Measurements from ENCODE around the gene SIGLEC1.

Gene SIGLEC1

DNA sequence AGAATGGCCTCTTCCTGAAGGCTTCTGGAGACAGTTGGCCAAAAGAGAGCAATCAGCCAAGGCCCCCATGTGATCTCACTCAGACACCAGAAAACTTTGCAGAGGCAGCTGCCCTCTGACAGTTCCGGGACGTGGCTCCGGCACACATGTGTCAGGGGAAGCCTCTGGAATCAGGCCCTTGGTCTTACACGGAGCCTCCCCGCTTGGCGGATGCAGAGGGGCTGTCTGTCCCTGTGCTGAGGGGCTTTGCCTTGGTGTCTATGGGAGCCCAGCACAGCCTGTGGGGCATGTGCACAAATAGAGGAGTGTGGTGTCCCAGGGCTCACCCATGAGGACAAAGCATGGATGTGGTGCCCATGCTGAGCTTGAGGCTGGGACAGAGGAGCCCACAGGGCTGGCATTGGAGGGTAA, 13.8 kb downstream of the SIGLEC1 start:
- DNase-seq = no peak

GRCh38 chr20:3697588-3698305, 14.7 kb downstream of the SIGLEC1 start:
- no peak for DNase-seq

GRCh38 chr20:3696745-3697587, 15.4 kb downstream of the SIGLEC1 start:
- no peak for DNase-seq

- peak; percentile 50 to 66 (median 55) for DNase-seq
These were observed 16.2 kb downstream of the SIGLEC1 start for GRCh38 chr20:3696200-3696599.

GRCh38 chr20:3694864-3695263, 17.5 kb downstream of the SIGLEC1 start:
- DNase-seq = no peak

DNA sequence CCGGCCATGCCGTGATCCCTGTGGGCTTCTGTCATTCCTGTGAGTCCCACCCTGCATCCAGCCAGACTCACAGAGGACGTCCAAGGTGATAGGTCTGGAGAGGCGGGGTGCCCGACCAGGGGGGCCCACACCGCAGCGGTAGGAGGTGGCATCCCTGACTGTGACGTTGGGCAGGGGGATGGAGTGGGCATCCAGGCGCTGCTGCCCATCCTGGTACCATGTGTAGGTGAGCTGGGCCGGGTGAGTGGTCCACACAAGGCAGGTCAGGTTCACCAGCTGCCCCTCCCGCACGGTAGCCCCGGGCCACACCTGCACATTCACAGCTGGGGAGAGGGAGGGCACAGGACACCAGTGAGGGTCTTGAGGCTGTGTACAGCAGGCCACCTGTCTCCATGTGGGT, 19.0 kb downstream of the SIGLEC1 start:
- no peak for DNase-seq

- no peak for DNase-seq
These were observed 19.6 kb downstream of the SIGLEC1 start for GRCh38 chr20:3692706-3693294.

GRCh38 chr20:3691897-3692296, 20.5 kb downstream of the SIGLEC1 start:
- no peak for DNase-seq

- DNase-seq = no peak
These were observed 21.1 kb downstream of the SIGLEC1 start for GRCh38 chr20:3691306-3691705.

GRCh38 chr20:3690413-3690812, 22.0 kb downstream of the SIGLEC1 start:
- no peak for DNase-seq

GRCh38 chr20:3689978-3690377, 22.4 kb downstream of the SIGLEC1 start:
- no peak for DNase-seq

- peak in 2 of 3 donors; percentile 32 to 41 for DNase-seq
These were observed 24.7 kb downstream of the SIGLEC1 start for GRCh38 chr20:3687655-3688054.

GRCh38 chr20:3686867-3687321, 25.5 kb downstream of the SIGLEC1 start:
- peak in 1 of 3 donors; percentile 30 for DNase-seq

DNA sequence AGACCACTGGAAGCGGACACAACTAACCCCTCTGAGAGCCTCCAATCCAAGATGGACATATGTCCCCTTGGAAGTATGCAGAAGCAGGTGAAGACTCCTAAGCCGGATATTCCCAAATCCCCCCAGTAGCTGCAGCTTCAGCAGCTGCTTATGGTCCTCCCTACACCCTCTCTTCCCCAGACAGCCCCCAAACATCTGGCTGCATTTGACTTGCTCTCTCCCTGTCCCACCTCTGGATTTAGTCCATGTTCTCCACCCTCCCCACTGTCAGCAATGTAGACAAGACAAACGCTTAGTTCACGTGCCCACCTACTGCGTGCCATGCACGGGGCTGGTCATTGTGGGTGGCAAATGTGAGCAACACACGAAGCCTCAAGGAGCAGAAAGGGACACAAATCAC, 26.0 kb downstream of the SIGLEC1 start:
- DNase-seq = no peak

DNA sequence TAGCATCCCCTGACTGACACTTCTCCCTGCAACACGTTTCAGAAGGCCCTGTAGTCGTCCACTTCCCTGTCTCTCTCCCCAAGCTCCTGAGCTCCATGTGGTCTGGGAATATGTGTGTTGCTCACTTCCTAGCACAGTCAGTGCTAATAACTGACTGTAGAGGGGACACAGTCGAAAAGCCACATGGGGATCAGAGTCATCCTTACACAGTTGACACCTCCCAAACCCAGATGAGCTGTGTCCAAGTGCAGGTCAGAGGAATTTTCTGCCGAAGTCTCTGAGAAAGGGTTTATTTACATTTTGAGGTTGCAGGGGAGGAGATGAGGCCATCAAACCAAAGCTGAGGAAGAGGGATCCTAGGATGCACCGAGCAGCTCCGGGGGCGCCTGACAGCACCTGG, 27.1 kb downstream of the SIGLEC1 start:
- DNase-seq = no peak

GRCh38 chr20:3681931-3682781, 30.2 kb downstream of the SIGLEC1 start, which contains the start of gene ADAM33:
ADAM33 (minus strand) TSS chr20:3682010; CDS start chr20:3682004, 6 bp downstream.
- DNase-seq = no peak

DNA sequence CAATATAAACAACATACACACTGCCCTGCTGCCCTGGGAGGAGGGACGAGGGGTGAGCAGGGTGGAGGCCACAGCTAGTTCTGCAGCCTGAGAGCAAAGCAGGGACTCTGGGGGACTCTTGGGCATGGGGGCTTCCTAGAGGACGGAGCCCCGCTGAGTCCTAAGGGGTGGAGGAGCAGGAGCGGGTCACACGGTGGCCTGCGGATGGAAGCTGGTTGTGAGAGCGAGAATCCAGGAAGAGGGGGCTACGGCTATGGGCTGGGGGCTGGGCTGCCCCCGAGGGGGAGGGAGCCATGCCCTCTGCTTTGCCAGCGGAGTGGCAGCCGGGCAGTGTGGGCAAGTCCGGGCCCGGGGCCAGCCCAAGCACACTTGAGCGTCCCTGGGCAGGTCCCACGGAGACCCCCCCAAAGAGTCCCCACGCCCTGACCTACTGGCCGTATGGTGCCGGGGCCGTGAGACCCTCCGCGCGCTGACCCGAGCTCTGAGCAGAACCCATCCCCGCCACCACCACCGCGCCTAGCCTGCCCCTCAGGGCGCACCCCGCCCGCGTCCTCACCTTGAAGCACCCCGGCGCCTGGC, 31.0 kb downstream of the SIGLEC1 start:
- no peak for DNase-seq

GRCh38 chr20:3680701-3681351, 31.6 kb downstream of the SIGLEC1 start:
- no peak for DNase-seq

DNA sequence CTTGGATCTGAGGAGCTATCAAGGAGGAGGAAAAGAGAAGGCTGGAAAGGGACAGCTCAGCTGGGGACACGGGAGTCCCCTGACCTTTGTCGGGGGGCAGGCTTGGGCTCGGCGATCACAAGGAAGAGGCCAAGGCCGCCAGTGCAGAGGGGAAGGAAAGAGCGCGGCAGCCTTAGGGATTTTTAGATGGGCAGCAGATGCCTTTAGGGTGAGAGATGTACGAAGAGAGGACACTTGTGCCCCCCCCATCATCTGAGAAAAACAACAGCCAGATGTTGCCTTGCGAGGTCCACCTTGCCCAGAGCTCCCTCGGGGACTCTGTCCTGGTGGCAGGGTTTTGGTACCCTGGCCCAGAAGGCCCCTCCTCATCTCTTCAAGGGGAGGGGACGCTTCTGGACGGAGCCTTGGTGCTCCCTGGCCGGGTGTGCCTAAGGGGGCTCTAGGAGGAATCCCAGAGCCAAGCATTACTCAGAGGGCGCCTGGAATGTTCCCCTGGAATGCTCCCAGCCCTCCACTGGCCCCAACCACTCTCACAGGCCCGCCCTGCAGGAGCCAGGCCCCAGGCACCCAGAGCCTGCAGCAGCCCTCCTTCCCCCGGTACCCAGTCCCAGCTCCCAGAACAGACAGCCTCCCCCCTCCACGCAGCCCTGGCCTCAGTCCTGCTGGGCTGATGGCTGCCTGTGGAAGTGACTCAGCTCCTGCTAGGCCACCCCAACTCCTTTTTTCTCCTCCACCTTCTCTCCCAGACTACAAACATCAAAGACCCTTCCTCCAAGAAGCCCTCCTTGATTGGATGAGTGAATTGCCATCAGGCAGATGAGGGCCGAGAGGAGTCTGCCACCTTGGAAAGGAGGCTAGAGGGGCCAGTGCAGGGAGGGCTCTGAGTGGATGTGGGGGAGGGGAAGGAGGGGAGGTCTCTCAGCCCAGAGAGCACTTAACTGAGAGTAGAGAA, 32.4 kb downstream of the SIGLEC1 start:
- DNase-seq = no peak

Data from suppressor macrophage treated with lipopolysaccharide for 1 hour (primary cell).